T1000 (cell line): ENCODE data around the gene TMEM207.

Experiments used
- DNase-seq: peaks from one replicate; lab custom pipeline; 2025; ENCODE audit warnings: mixed read lengths; lab: John Stamatoyannopoulos, UW

The TMEM207 gene

GRCh38 chr3:190444576-190445145 is 5.0 kb downstream of the TMEM207 start:
- no peak for DNase-seq

DNA sequence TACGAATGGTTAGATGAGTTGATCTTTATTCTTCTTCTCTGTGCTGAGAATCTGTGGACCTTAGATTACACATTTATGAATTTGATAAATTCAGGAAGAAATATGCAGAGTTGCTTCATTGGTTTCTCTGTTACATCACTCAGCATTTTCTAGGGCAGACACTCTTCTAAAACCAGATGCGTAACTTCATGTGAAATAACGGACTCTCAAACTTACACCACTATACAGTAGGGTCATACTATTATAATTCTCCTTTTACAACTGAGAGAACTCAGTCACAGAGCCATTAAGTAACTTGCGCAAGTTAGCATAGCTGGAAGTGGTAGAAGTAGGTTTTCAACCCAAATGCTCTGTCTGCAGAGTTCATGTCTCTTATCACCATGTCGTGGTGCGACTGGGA is 5.7 kb downstream of the TMEM207 start:
- DNase-seq, result no peak

DNA sequence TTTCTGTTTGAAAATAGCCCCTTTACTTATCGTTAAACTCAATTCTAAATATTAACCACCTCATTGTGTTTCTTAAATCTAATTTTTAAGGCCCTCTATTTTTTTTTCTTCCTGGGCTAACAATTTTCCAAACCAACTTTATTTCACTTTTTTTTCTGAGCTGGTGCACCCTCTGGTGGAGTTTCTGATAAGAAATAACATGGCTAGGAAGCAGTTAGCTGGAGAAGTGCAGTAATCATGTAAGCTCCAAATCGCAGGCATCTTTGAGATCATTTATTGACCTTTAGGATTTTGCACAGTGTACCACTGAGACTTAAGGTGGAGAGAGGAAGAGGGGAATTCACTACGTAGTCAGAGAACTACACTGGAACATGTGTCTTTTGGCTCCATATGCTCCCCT is 6.4 kb downstream of the TMEM207 start:
- no peak for DNase-seq

GRCh38 chr3:190442240-190442639 is 7.5 kb downstream of the TMEM207 start:
- no peak for DNase-seq

DNA sequence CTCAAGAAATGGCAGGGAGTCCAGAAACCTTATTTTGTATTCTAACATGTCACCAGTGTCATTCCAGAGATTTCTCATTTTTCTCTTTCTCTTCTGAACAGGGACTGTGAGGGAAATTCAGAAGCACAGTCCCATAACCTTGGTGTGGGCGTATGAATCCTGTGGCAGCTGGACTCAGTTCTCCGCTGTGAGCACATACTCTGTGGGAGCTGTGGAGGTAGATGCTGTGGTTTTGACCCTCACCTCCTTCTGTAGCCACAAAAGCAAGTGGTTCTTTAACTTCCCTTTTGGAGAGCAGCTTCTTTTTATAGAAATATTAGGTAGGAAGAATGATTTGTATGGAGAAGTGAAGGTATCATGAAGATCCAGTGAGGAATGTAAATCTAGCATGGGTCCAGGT is 13.4 kb downstream of the TMEM207 start:
- DNase-seq, result no peak

DNA sequence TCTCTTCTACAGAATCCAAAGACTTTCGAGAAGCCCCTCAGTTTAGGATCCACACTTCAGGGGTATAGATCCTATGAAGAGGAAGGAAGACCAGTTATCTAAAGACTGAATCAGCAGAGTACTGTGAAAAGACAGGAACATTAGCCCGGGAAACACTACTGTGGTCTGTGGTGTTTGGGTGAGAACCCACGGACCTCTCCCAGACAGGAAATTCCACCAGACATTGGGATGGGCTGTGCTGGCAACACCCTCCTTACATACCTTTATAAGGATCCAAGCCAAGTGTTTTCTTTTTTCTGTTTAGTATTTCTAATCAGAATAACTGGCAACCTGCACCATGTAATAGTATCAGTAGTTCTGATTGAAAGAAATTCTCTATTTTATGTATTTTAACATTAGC is 14.1 kb downstream of the TMEM207 start:
- no peak for DNase-seq

DNA sequence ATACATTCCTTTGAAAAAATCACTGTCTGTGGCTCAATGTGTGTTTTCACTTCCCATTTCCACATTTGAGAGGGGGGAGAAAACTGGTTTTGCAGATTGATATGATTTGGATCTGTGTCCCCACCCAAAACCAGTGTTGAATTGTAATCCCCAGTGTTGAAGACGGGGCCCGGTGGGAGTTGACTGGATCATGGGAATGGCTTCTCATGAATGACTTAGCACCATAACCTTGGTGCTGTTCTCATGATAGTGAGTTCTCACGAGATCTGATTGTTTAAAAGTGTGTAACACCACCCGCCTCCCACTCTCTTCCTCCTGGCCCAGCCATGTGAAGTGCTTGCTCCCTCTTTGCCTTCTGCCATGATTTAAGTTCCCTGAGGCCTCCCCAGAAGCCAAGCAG is 16.1 kb downstream of the TMEM207 start:
- DNase-seq, result no peak

- no peak for DNase-seq
Observed at GRCh38 chr3:190432216-190432615, 17.5 kb downstream of the TMEM207 start.

DNA sequence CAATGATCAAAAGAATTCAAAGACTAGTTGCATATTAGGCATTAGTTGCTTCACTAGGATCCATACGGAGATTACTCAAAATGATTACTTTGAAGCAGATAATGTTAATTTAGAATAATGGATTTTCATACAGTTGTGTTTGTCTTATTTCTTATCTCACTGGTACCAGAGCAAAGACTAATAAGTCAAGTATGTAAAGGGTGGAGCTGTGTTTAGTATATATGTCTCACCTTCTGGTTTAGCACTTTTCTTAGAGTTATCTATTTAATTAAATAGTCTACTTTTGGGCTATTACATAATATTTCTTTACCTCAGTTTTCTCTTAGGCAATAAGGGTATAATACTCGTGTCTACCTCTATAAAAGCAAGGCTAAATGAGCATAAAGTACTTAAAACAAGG is 18.8 kb downstream of the TMEM207 start:
- no peak for DNase-seq

- DNase-seq, result no peak
Observed at GRCh38 chr3:190429681-190430080, 20.0 kb downstream of the TMEM207 start.

- DNase-seq, result no peak
Observed at GRCh38 chr3:190426806-190427507, 22.7 kb downstream of the TMEM207 start.

DNA sequence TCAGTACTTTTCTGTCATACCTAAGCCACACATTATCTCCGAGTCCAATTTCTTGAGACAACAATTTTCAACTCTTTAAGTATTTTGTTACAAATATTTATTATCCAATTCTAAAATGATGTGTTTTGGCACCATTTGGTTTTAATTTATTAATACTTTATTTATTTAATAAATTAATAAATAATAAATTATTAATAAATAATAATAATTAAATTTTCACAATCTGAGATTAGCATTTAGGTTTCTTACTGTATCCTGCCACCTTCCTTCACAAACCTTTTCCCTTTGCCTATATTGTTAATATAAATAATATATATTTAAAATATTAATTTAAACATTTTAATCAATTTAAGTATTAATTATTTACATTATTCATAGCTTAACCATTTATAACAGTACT is 23.9 kb downstream of the TMEM207 start:
- DNase-seq, result no peak

GRCh38 chr3:190424478-190425439 is 24.9 kb downstream of the TMEM207 start:
- peak; percentile 37 for DNase-seq

DNA sequence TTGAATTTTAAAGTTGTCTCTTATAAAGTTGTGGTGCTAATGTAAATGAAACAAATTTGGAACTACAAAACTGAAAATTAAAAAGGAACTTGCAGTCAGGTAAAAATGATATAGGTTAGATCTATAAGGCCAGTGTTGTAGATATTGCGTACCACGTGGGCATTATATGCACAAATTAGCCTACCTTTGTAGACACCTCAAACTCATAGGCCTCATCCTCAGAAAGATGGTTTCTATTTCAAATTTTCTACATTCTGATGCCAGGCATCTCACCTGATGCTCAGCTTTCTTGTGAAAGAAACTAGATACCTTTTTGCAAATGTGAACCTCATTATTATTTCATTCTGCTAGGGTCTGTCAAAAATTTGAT is 25.6 kb downstream of the TMEM207 start:
- no peak for DNase-seq

DNA sequence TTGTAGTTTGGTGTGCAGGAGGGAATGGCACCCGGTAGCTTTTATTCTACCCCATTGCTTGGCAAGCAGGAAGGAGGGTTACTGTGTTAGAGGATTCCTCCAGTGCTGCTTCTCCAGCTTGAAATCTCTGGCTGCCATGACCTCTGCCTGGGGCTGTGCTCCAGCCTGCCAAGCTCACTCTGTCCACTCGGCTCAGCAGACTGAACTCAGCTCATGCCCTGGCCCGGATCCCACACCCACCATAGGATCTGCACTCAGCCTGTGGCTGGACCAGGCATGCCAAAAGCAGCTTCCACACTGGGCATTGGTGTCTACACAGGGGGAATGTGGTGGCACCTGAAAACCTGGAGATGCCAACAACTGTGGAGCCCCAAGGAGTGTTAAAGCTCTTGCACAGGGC is 35.4 kb downstream of the TMEM207 start:
- no peak for DNase-seq

DNA sequence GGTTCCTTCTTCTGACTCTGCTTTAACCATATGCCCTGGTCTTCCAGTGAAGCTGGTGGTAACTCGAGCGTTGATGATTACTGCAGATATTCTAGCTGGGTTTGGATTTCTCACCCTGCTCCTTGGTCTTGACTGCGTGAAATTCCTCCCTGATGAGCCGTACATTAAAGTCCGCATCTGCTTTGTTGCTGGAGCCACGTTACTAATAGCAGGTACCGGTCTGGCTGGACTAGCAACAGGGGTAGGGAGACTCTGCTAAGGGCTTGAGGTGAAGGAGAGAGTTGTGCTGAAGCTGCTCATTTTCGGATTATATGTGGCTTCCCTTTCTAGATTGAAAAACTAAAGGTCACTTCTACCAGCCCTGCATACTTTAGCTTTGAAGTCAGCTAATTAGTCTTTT is 45.0 kb downstream of the TMEM207 start:
- DNase-seq, result no peak

- DNase-seq, result no peak
Observed at GRCh38 chr3:190401963-190402362, 47.7 kb downstream of the TMEM207 start.

DNA sequence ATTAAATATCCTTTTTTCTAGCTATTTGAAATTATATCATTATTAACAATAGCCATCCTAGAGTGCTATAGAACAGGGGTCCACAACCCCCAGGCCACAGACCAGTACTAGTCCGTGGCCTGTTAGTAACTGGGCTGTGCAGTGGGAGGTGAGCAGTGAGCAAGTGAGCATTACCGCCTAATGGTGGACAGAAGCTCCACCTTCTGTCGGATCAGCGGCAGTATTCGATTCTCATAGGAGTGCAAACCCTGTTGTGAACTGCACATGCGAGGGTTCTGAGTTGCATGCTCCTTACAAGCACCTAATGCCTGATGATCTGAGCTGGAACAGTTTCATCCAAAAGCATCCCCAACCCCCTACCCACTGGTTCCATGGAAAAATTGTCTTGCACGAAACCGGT is 50.0 kb downstream of the TMEM207 start:
- DNase-seq, result no peak

GRCh38 chr3:190397889-190398288 is 51.8 kb downstream of the TMEM207 start:
- DNase-seq, result no peak

DNA sequence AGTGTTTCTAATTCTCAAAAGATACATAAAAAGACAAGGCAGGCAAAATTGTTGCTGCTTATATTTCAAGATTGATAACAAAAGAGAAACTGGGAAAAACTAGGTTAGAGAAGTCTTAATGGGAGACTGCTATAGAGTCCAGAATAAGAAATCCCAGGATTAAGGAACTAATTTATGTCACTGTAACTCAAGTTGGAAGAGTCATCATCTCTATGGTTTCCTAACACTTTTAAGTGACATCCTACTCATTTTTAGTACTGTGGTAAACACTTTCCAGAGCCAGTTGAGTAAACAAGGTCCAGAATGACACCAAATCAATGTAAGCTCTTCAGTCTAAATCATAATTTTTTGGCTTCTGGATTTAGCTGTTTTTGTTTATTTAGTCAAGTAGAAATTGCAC is 53.7 kb downstream of the TMEM207 start:
- DNase-seq, result no peak

GRCh38 chr3:190388703-190389102 is 61.0 kb downstream of the TMEM207 start:
- DNase-seq, result no peak

- DNase-seq, result no peak
Observed at GRCh38 chr3:190387578-190388213, 62.0 kb downstream of the TMEM207 start, which contains the start of gene CLDN16. CLDN16 (plus strand) TSS chr3:190388163; CDS start chr3:190388330, 167 bp downstream.
